AG04449 (cell line): ENCODE data around the gene PIGN.

Source experiments
- CTCF ChIA-PET: fragments of 350-600 bp; formaldehyde crosslinking; extraction: SDS; loops from one replicate; lab custom pipeline; 2021; ENCODE audit warnings: antibody characterized with exemption; lab: Yijun Ruan, JAX
- POLR2A ChIA-PET: fragments of 400-600, 350-600 bp; formaldehyde crosslinking; extraction: SDS; loops from one replicate; lab custom pipeline; 2020; ENCODE audit warnings: antibody characterized with exemption, inconsistent platforms; lab: Yijun Ruan, JAX
- DNase-seq: peaks from one replicate; pipeline ENCODE4 v3.0.0-alpha.2; 2010; ENCODE audit warnings: low read depth, low spot score
- H3K4me3 ChIP-seq: 2 replicates; pipeline ENCODE4 v1.5.1; 2011; ENCODE audit warnings: low read depth, mild to moderate bottlenecking, control low read depth, low read length
- CTCF ChIP-seq: IDR thresholded peaks from one replicate; pipeline ENCODE4 v1.5.1; 2011; ENCODE audit warnings: mild to moderate bottlenecking, moderate library complexity, low read length, control low read depth, inconsistent platforms; ENCODE audit not compliant: insufficient read depth; ENCODE audit errors: missing control alignments

PIGN gene

GRCh38 chr18:62105376-62105775 lies 81.5 kb downstream of the PIGN start:
- DNase-seq = no peak
- CTCF ChIA-PET = interaction anchor here (1.2 kb wide), 1 partner anchor 553 kb away, joined by 3 read pairs; no protein-coding TSS in a partner anchor
- H3K4me3 ChIP-seq = no peak overlapping the region
- POLR2A ChIA-PET = no interaction called here
- TF ChIP-seq CTCF = no peak

GRCh38 chr18:62102221-62102620 lies 84.6 kb downstream of the PIGN start:
- DNase-seq = no peak
- no peak overlapping the region for H3K4me3 ChIP-seq
- ChIA-PET POLR2A (no interaction called here), CTCF (no interaction called here)
- TF ChIP-seq CTCF = no peak

- H3K4me3 ChIP-seq = no peak overlapping the region
- no peak for TF ChIP-seq CTCF
- CTCF ChIA-PET = interaction anchor here (1.2 to 1.4 kb wide), 2 partner anchors 64 to 83 kb away, joined by 3 read pairs; no protein-coding TSS in a partner anchor
- POLR2A ChIA-PET = interaction anchor here (0.8 kb wide), 1 partner anchor 532 kb away, joined by 3 read pairs; no protein-coding TSS in a partner anchor
- DNase-seq = peak; percentile 50
Observed at GRCh38 chr18:62101321-62101721, 85.5 kb downstream of the PIGN start.

- POLR2A ChIA-PET = no interaction called here
Observed at GRCh38 chr18:62098960-62099359, 87.9 kb downstream of the PIGN start.

DNA sequence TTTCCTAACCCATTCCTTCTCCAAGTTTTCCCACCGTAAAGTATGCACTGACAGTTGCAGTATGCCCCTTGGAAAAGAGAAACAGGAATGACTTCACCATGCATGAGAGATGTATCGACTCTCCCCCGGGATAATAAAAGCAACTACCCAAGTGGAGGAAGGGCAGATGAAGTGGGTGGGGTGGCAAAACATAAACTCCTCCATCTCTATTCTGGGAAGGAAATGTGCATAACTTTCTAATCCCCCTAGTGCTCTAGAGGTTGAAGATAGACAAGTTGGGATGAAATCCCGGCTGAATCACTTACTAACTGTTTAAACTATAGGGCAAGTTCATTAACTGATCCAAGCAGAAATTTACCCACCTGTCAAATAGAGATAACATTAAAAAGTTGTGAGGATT lies 89.2 kb downstream of the PIGN start:
- no peak overlapping the region for H3K4me3 ChIP-seq
- CTCF ChIA-PET = no interaction called here
- POLR2A ChIA-PET = no interaction called here
- TF ChIP-seq CTCF = no peak
- DNase-seq = no peak

More at GRCh38 chr18:62098960-62099359, 87.9 kb downstream of the PIGN start:
- TF ChIP-seq CTCF = no peak
- H3K4me3 ChIP-seq = no peak overlapping the region
- CTCF ChIA-PET = interaction anchor here (1.5 kb wide), 1 partner anchor 11 kb away, joined by 5 read pairs; no protein-coding TSS in a partner anchor
- DNase-seq = no peak

DNA sequence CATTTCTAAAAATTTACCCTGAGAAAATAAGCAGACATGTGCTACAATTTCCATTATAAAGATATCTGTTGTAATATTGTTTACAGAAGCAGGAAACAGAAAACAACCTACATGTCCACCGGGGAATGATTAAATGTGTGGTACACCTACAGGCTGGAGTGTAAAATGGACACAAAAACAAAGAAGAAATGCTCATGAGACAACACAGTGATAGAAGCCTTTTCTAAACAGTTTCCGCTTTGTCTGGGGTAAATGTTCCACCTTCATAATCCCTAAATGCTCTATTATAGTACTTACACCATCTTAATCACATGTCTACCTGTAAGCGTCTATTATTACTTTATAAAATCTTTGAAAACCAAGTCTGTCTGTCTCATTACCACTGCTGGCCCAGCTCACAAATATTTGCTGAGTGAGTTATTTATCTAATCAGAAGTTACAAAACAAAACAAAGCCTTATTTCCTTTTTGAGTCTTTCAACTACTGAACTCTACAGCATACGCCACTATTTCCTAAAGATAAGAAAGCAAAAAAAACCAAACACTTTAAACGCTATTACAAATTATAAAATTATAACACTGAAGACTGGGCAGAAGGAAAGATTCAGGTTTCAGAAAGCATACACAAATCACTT lies 95.3 kb downstream of the PIGN start:
- ChIA-PET CTCF (no interaction called here), POLR2A (no interaction called here)
- no peak for DNase-seq
- TF ChIP-seq CTCF = no peak
- no peak overlapping the region for H3K4me3 ChIP-seq
